A673 (cell line): ENCODE measurements around the gene ECE1.

Source experiments
- CTCF ChIP-seq: fragments of 300-800, 200-600 bp; sonication (generic); conservative IDR thresholded peaks from 2 replicates; pipeline ENCODE4 v1.5.1; 2017; ENCODE audit warnings: low read depth, mild to moderate bottlenecking, antibody characterized with exemption, low read length, moderate library complexity, mixed read lengths
- EZH2 ChIP-seq: fragments of 200-600 bp; sonication (generic); IDR thresholded peaks from 2 replicates; pipeline ENCODE4 v1.6.1; 2017; ENCODE audit warnings: borderline replicate concordance, low read depth, mild to moderate bottlenecking, mixed read lengths, antibody characterized with exemption, low read length; ENCODE audit not compliant: poor library complexity, severe bottlenecking

DNA sequence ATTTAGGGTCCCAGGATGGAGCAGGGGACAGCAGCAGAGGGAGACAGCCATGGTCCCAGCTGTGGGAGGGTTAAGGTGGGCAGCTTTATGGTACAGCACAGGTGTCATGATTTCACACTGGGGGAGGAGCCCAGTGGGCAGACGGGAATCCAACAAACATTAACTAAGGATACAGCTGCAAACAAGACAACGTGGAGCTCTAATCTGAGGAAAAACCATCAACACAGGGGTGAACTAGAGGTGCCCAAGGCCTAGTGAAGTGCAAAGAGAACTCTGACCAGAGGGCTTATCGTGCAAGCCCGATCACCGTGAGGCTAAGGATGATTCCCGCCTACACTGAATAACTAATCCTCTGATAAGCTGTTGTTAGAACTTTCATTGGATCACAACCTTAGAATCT is 18.7 kb downstream of the ECE1 start:
- TF ChIP-seq CTCF (no peak), EZH2 (no peak)
